Loucy (cell line): ENCODE measurements around the gene PTPRB.

Experiments
- CTCF ChIP-seq: fragments of 200-600 bp; sonication (generic); conservative IDR thresholded peaks from 2 replicates; pipeline ENCODE4 v1.5.1; 2014; ENCODE audit warnings: mild to moderate bottlenecking, antibody characterized with exemption, low read length
- EZH2phosphoT487 ChIP-seq: fragments of 200-600 bp; IDR thresholded peaks from 2 replicates; pipeline ENCODE4 v1.6.1; 2018; ENCODE audit warnings: antibody characterized with exemption, mild to moderate bottlenecking, moderate library complexity, borderline replicate concordance

DNA sequence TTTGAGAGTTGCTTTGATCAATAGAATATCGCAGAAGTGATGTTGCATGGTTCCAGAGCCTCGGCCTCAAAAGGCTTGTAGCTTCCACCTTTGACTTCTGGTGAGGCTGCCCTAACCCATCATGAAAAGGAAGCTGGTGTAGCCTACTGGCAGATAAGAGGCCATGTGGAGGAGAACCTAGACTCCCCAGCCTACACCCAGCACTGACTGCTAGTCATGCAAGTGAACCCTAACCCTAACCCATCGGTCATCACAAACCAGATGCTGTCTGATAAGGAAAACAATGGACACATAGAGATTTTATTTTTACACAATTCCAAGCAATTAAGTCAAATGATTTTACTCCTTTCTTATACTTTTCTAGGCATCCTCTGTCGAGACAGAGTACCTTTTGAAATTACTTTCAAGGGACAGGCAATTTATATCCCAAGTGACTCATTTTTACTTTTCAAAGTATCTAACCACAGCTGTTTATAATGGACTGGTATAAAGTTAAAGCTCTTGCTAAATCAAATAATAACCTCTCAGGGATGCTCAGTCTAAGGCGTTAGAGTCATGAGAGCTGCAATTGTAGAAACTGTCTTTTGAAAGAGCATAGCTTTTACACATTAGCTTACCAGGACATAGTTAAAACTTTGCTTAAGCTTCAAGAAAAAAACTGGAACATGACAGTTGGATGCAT, 17.6 kb downstream of the PTPRB start:
- TF ChIP-seq CTCF: no peak
- TF ChIP-seq EZH2phosphoT487: no peak
